CD8-positive, alpha-beta memory T cell (primary cell): Measurements from ENCODE around the gene EDA. TPM values are rescaled to one million over a fixed set of nuclear protein-coding genes. Genes with fewer than 3 reads are reported as not detected.

Source experiments
- CTCF ChIA-PET: fragments of 350-600 bp; sonication (Branson Sonifier 250); formaldehyde crosslinking; loops from one replicate; lab custom pipeline; 2021; ENCODE audit warnings: antibody characterized with exemption; lab: Charles Lee
- POLR2A ChIA-PET: fragments of 350-600 bp; sonication (Branson Sonifier 250); formaldehyde crosslinking; loops from one replicate; lab custom pipeline; 2021; ENCODE audit warnings: antibody characterized with exemption; lab: Charles Lee
- DNase-seq, 5 donors: peaks; one replicate each; pipeline versions ENCODE4 v3.0.0 to v3.0.0-alpha.2; 2020 to 2022; ENCODE audit warnings: mixed read lengths in 1 of 5
- H3K27ac ChIP-seq: one replicate; pipeline ENCODE4 v1.7.0; 2013; ENCODE audit warnings: low read depth, mild to moderate bottlenecking, low read length, moderate library complexity
- H3K27me3 ChIP-seq: 2 replicates; pipeline ENCODE4 v1.7.0; 2013; ENCODE audit warnings: low read length, mild to moderate bottlenecking; ENCODE audit not compliant: insufficient read depth, poor library complexity, severe bottlenecking
- H3K36me3 ChIP-seq: 2 replicates; pipeline ENCODE4 v1.7.0; 2013; ENCODE audit warnings: mild to moderate bottlenecking, low read length, moderate library complexity; ENCODE audit not compliant: insufficient read depth
- H3K4me1 ChIP-seq: 2 replicates; pipeline ENCODE4 v1.7.0; 2013; ENCODE audit warnings: mild to moderate bottlenecking, low read length, moderate library complexity; ENCODE audit not compliant: insufficient read depth
- H3K4me3 ChIP-seq: 2 replicates; pipeline ENCODE4 v1.7.0; 2013; ENCODE audit warnings: mild to moderate bottlenecking, low read length
- H3K9me3 ChIP-seq: 2 replicates; pipeline ENCODE4 v1.7.0; 2013; ENCODE audit warnings: mild to moderate bottlenecking, low read length
- H3K27ac Mint-ChIP-seq, 8 donors: one replicate each; pipeline ENCODE4 v1.8.0; 2020 to 2021; ENCODE audit warnings: mixed read lengths in 8 of 8, mild to moderate bottlenecking in 6 of 8, inconsistent platforms in 3 of 8, moderate library complexity in 3 of 8
- H3K27me3 Mint-ChIP-seq, 2 donors: one replicate each; pipeline ENCODE4 v1.8.0; 2020 to 2021; ENCODE audit warnings: mixed read lengths in 2 of 2, mild to moderate bottlenecking in 1 of 2, moderate library complexity in 1 of 2
- H3K36me3 Mint-ChIP-seq, 3 donors: one replicate each; pipeline ENCODE4 v1.8.0; 2020 to 2021; ENCODE audit warnings: mixed read lengths in 3 of 3, inconsistent platforms in 1 of 3, mild to moderate bottlenecking in 1 of 3
- H3K4me1 Mint-ChIP-seq, 3 donors: one replicate each; pipeline ENCODE4 v1.8.0; 2020 to 2021; ENCODE audit warnings: mixed read lengths in 3 of 3, inconsistent platforms in 1 of 3, mild to moderate bottlenecking in 1 of 3
- H3K4me3 Mint-ChIP-seq, 7 donors: one replicate each; pipeline ENCODE4 v1.8.0; 2020 to 2021; ENCODE audit warnings: mixed read lengths in 7 of 7, mild to moderate bottlenecking in 6 of 7, moderate library complexity in 4 of 7, inconsistent platforms in 2 of 7
- H3K9me3 Mint-ChIP-seq, 5 donors: one replicate each; pipeline ENCODE4 v1.8.0; 2020 to 2022; ENCODE audit warnings: mixed read lengths in 5 of 5, mild to moderate bottlenecking in 3 of 5, moderate library complexity in 2 of 5, inconsistent platforms in 1 of 5
- polyA plus RNA-seq: library from polyadenylated mRNA; unstranded; fragments of 300-500 nt; fragmentation: Illumina TruSeq; gene quantifications from one replicate; pipeline ENCODE4 v1.2.3, GENCODE V29; 2021
- total RNA-seq, 2 experiments: library from RNA; stranded (reverse); gene quantifications; one replicate each; pipeline ENCODE4 v1.2.3, GENCODE V29; 2021

EDA gene
- under 1 TPM; 0.53 to 0.57 TPM for total RNA-seq
- polyA plus RNA-seq = 1.1 TPM

GRCh38 chrX:69615779-69616456 is at the start of gene EDA:
Gene EDA (plus strand): TSS chrX:69616113.
- CTCF ChIA-PET = no interaction called here
- Histone ChIP-seq H3K27ac (no peak within 1 kb of the TSS), H3K4me1 (peaks cover 7% of the 10 kb centered on the region), H3K27me3 (no peaks in the 10 kb centered on the region), H3K9me3 (no peaks in the 10 kb centered on the region), H3K4me3 (no peak within 1 kb of the TSS), H3K36me3 (no peaks in the 10 kb centered on the region)
- Mint-ChIP-seq H3K4me1 (peaks cover 4 to 21% (median 9%) of the 10 kb centered on the region in 3 donors), H3K36me3 (no peaks in the 10 kb centered on the region), H3K9me3 (no peaks in the 10 kb centered on the region), H3K27me3 (peaks cover 15 to 31% of the 10 kb centered on the region in 2 donors), H3K4me3 (peak within 1 kb of the TSS; percentile 77 to 87 (median 82)), H3K27ac (peak within 1 kb of the TSS in 3 of 8 donors; percentile 23 to 76 (median 44))
- POLR2A ChIA-PET = no interaction called here
- DNase-seq = peak; percentile 35 to 58 (median 47)

GRCh38 chrX:69568828-69569227 is 47.1 kb upstream of the EDA start:
- no peak overlapping the region for H3K4me3 Mint-ChIP-seq
- ChIA-PET POLR2A (no interaction called here), CTCF (no interaction called here)
- no peaks in the 10 kb centered on the region for H3K9me3 ChIP-seq
- no peaks in the 10 kb centered on the region for H3K4me1 Mint-ChIP-seq
- no peak for DNase-seq
- no peak overlapping the region for H3K4me3 ChIP-seq
- H3K4me1 ChIP-seq = no peaks in the 10 kb centered on the region
- no peaks in the 10 kb centered on the region for H3K36me3 ChIP-seq
- no peaks in the 10 kb centered on the region for H3K36me3 Mint-ChIP-seq
- peaks cover 0 to 2% (median 0%) of the 10 kb centered on the region in 5 donors for H3K9me3 Mint-ChIP-seq
- H3K27ac Mint-ChIP-seq = no peak overlapping the region
- peaks cover 0 to 5% of the 10 kb centered on the region in 2 donors for H3K27me3 Mint-ChIP-seq
- H3K27me3 ChIP-seq = no peaks in the 10 kb centered on the region
- H3K27ac ChIP-seq = no peak overlapping the region

- no peak overlapping the region for H3K27ac ChIP-seq
- H3K27ac Mint-ChIP-seq = no peak overlapping the region
- H3K27me3 ChIP-seq = no peaks in the 10 kb centered on the region
Observed at GRCh38 chrX:69597399-69597798, 18.5 kb upstream of the EDA start.

GRCh38 chrX:69600182-69600581 is 15.7 kb upstream of the EDA start:
- Mint-ChIP-seq H3K27ac (no peak overlapping the region), H3K36me3 (no peaks in the 10 kb centered on the region)
- CTCF ChIA-PET = no interaction called here

More at GRCh38 chrX:69597399-69597798, 18.5 kb upstream of the EDA start:
- Mint-ChIP-seq H3K36me3 (no peaks in the 10 kb centered on the region), H3K9me3 (no peaks in the 10 kb centered on the region), H3K4me1 (no peaks in the 10 kb centered on the region), H3K4me3 (no peak overlapping the region), H3K27me3 (peaks cover 2 to 4% of the 10 kb centered on the region in 2 donors)
- no peaks in the 10 kb centered on the region for H3K36me3 ChIP-seq
- DNase-seq = no peak
- H3K4me3 ChIP-seq = no peak overlapping the region
- ChIA-PET POLR2A (no interaction called here), CTCF (no interaction called here)
- H3K9me3 ChIP-seq = no peaks in the 10 kb centered on the region
- no peaks in the 10 kb centered on the region for H3K4me1 ChIP-seq

GRCh38 chrX:69603566-69604194 is 12.2 kb upstream of the EDA start:
- no peak overlapping the region for H3K4me3 ChIP-seq
- H3K4me1 ChIP-seq = no peaks in the 10 kb centered on the region
- no peaks in the 10 kb centered on the region for H3K4me1 Mint-ChIP-seq
- POLR2A ChIA-PET = no interaction called here
- H3K27ac ChIP-seq = no peak overlapping the region
- CTCF ChIA-PET = no interaction called here
- H3K36me3 ChIP-seq = no peaks in the 10 kb centered on the region
- H3K9me3 Mint-ChIP-seq = no peaks in the 10 kb centered on the region
- H3K36me3 Mint-ChIP-seq = no peaks in the 10 kb centered on the region
- H3K4me3 Mint-ChIP-seq = no peak overlapping the region
- no peak for DNase-seq
- H3K9me3 ChIP-seq = no peaks in the 10 kb centered on the region
- no peak overlapping the region for H3K27ac Mint-ChIP-seq
- no peaks in the 10 kb centered on the region for H3K27me3 ChIP-seq
- peaks cover 0 to 3% of the 10 kb centered on the region in 2 donors for H3K27me3 Mint-ChIP-seq

More at GRCh38 chrX:69600182-69600581, 15.7 kb upstream of the EDA start:
- Histone ChIP-seq H3K9me3 (no peaks in the 10 kb centered on the region), H3K36me3 (no peaks in the 10 kb centered on the region), H3K27me3 (no peaks in the 10 kb centered on the region), H3K4me3 (no peak overlapping the region), H3K27ac (no peak overlapping the region), H3K4me1 (no peaks in the 10 kb centered on the region)
- Mint-ChIP-seq H3K4me3 (no peak overlapping the region), H3K9me3 (no peaks in the 10 kb centered on the region), H3K4me1 (no peaks in the 10 kb centered on the region), H3K27me3 (peaks cover 0 to 2% of the 10 kb centered on the region in 2 donors)
- no peak for DNase-seq
- POLR2A ChIA-PET = no interaction called here

GRCh38 chrX:69605521-69605920 is 10.4 kb upstream of the EDA start:
- no peaks in the 10 kb centered on the region for H3K36me3 ChIP-seq
- no peak for DNase-seq
- H3K4me1 ChIP-seq = no peaks in the 10 kb centered on the region
- Mint-ChIP-seq H3K4me1 (no peaks in the 10 kb centered on the region), H3K4me3 (no peak overlapping the region), H3K36me3 (no peaks in the 10 kb centered on the region), H3K27me3 (peaks cover 0 to 6% of the 10 kb centered on the region in 2 donors), H3K9me3 (no peaks in the 10 kb centered on the region), H3K27ac (no peak overlapping the region)
- H3K27me3 ChIP-seq = no peaks in the 10 kb centered on the region
- H3K4me3 ChIP-seq = no peak overlapping the region
- POLR2A ChIA-PET = no interaction called here
- CTCF ChIA-PET = no interaction called here
- no peak overlapping the region for H3K27ac ChIP-seq
- no peaks in the 10 kb centered on the region for H3K9me3 ChIP-seq

GRCh38 chrX:69607616-69608015 is 8.3 kb upstream of the EDA start:
- Mint-ChIP-seq H3K4me3 (no peak overlapping the region), H3K9me3 (no peaks in the 10 kb centered on the region), H3K27me3 (peaks cover 0 to 6% of the 10 kb centered on the region in 2 donors), H3K4me1 (no peaks in the 10 kb centered on the region), H3K27ac (no peak overlapping the region), H3K36me3 (no peaks in the 10 kb centered on the region)
- ChIA-PET CTCF (no interaction called here), POLR2A (no interaction called here)
- Histone ChIP-seq H3K27me3 (no peaks in the 10 kb centered on the region), H3K4me1 (no peaks in the 10 kb centered on the region), H3K36me3 (no peaks in the 10 kb centered on the region), H3K4me3 (no peak overlapping the region), H3K27ac (no peak overlapping the region), H3K9me3 (no peaks in the 10 kb centered on the region)
- no peak for DNase-seq

GRCh38 chrX:69613946-69614345 is 2.0 kb upstream of the EDA start:
- H3K4me1 ChIP-seq = no peaks in the 10 kb centered on the region
- Mint-ChIP-seq H3K36me3 (no peaks in the 10 kb centered on the region), H3K27me3 (peaks cover 18 to 31% of the 10 kb centered on the region in 2 donors), H3K4me1 (peaks cover 0 to 12% (median 9%) of the 10 kb centered on the region in 3 donors), H3K4me3 (no peak overlapping the region), H3K27ac (no peak overlapping the region), H3K9me3 (no peaks in the 10 kb centered on the region)
- no peak for DNase-seq
- H3K36me3 ChIP-seq = no peaks in the 10 kb centered on the region
- H3K9me3 ChIP-seq = no peaks in the 10 kb centered on the region
- H3K4me3 ChIP-seq = no peak overlapping the region
- CTCF ChIA-PET = no interaction called here
- POLR2A ChIA-PET = no interaction called here
- H3K27ac ChIP-seq = no peak overlapping the region
- H3K27me3 ChIP-seq = no peaks in the 10 kb centered on the region
